Left ventricle myocardium inferior (tissue), 1 donor: ENCODE results near the gene TBX6. TPM values are rescaled to one million over a fixed set of nuclear protein-coding genes. Genes with fewer than 3 reads are reported as not detected.
"Not testable (repeated sequence)": the region's sequence is repeated elsewhere in the genome, so short reads cannot be mapped to it uniquely, and the experiment has no call there.

ENCODE experiments used
- DNase-seq: peaks from one replicate; pipeline ENCODE4 v3.0.0-alpha.2; 2020
- H3K27ac ChIP-seq: fragments of 200-600 bp; replicated peaks from 2 replicates; pipeline ENCODE4 v1.8.0; 2021
- H3K27me3 ChIP-seq: fragments of 200-600 bp; 2 replicates; pipeline ENCODE4 v1.8.0; 2021; ENCODE audit warnings: low read depth
- H3K36me3 ChIP-seq: fragments of 200-600 bp; 2 replicates; pipeline ENCODE4 v1.8.0; 2021
- H3K4me1 ChIP-seq: fragments of 200-600 bp; 2 replicates; pipeline ENCODE4 v1.8.0; 2021
- H3K4me3 ChIP-seq: fragments of 200-600 bp; 2 replicates; pipeline ENCODE4 v1.8.0; 2021; ENCODE audit warnings: mild to moderate bottlenecking, moderate library complexity
- H3K9me3 ChIP-seq: fragments of 200-600 bp; replicated peaks from 2 replicates; pipeline ENCODE4 v1.8.0; 2021
- CTCF ChIP-seq: fragments of 200-600 bp; IDR thresholded peaks from 2 replicates; pipeline ENCODE4 v1.8.0; 2021; ENCODE audit warnings: antibody characterized with exemption, mild to moderate bottlenecking, borderline replicate concordance
- intact Hi-C: fragments of 100-400 bp; cut with micrococcal nuclease; formaldehyde crosslinking; loops from one replicate; pipeline ENCODE4 v1.11.0; 2022
- total RNA-seq: library from RNA; stranded (reverse); fragmentation: NEBNext Ultra II Directional; extraction: Animal tissue kit (Norgen Biotek cat#: 25700); gene quantifications from one replicate; pipeline ENCODE4 v1.2.1, GENCODE V29; 2021
- donor health status: DM: no; HTN: yes; CAD: no; lungs with severe emphysema.

TBX6 gene
- total RNA-seq, 1 donor from 2014 or later: 1.0 TPM

- no peak for TF ChIP-seq CTCF
- no peaks in the 10 kb centered on the region for H3K27me3 ChIP-seq
- no peak for DNase-seq
- peaks cover 39% of the 10 kb centered on the region for H3K4me1 ChIP-seq
- peak overlapping the region; percentile 97 for H3K27ac ChIP-seq
- H3K4me3 ChIP-seq: peak overlapping the region; percentile 95
- intact Hi-C loops: no loop called here
- no peaks in the 10 kb centered on the region for H3K9me3 ChIP-seq
- peaks cover 56% of the 10 kb centered on the region for H3K36me3 ChIP-seq
Measured at GRCh38 chr16:30120340-30121105, 28.8 kb upstream of the TBX6 start.

- no peak overlapping the region for H3K4me3 ChIP-seq
- H3K36me3 ChIP-seq: peaks cover 67% of the 10 kb centered on the region
- H3K9me3 ChIP-seq: no peaks in the 10 kb centered on the region
- no peak for TF ChIP-seq CTCF
- H3K4me1 ChIP-seq: peaks cover 39% of the 10 kb centered on the region
- H3K27ac ChIP-seq: no peak overlapping the region
- no peak for DNase-seq
- intact Hi-C loops: no loop called here
- H3K27me3 ChIP-seq: no peaks in the 10 kb centered on the region
Measured at GRCh38 chr16:30119428-30119827, 27.7 kb upstream of the TBX6 start.

- intact Hi-C loops: no loop called here
- TF ChIP-seq CTCF: no peak
- no peaks in the 10 kb centered on the region for H3K9me3 ChIP-seq
- H3K27me3 ChIP-seq: no peaks in the 10 kb centered on the region
- no peak for DNase-seq
- H3K4me3 ChIP-seq: no peak overlapping the region
- peaks cover 40% of the 10 kb centered on the region for H3K4me1 ChIP-seq
- peaks cover 75% of the 10 kb centered on the region for H3K36me3 ChIP-seq
- no peak overlapping the region for H3K27ac ChIP-seq
Measured at GRCh38 chr16:30117768-30118167, 26.0 kb upstream of the TBX6 start.

GRCh38 chr16:30116291-30117207 lies 24.8 kb upstream of the TBX6 start:
- Histone ChIP-seq H3K27me3 (no peaks in the 10 kb centered on the region), H3K4me3 (no peak overlapping the region), H3K36me3 (peaks cover 85% of the 10 kb centered on the region), H3K4me1 (peaks cover 31% of the 10 kb centered on the region), H3K27ac (no peak overlapping the region), H3K9me3 (no peaks in the 10 kb centered on the region)
- no peak for DNase-seq
- intact Hi-C loops: no loop called here
- no peak for TF ChIP-seq CTCF

- no peak for TF ChIP-seq CTCF
- Histone ChIP-seq H3K4me1 (peaks cover 18% of the 10 kb centered on the region), H3K36me3 (peaks cover 88% of the 10 kb centered on the region), H3K27me3 (no peaks in the 10 kb centered on the region), H3K27ac (no peak overlapping the region), H3K9me3 (no peaks in the 10 kb centered on the region), H3K4me3 (no peak overlapping the region)
- intact Hi-C loops: no loop called here
- DNase-seq: no peak
Measured at GRCh38 chr16:30115238-30115637, 23.5 kb upstream of the TBX6 start.

GRCh38 chr16:30114833-30115232 lies 23.1 kb upstream of the TBX6 start:
- H3K4me3 ChIP-seq, H3K27me3 ChIP-seq, intact Hi-C loops, H3K9me3 ChIP-seq, H3K27ac ChIP-seq, DNase-seq: not testable (repeated sequence)
- peaks cover 14% of the 10 kb centered on the region for H3K4me1 ChIP-seq
- H3K36me3 ChIP-seq: peaks cover 89% of the 10 kb centered on the region
